Measurements from ENCODE around the gene RTN1.

DNA sequence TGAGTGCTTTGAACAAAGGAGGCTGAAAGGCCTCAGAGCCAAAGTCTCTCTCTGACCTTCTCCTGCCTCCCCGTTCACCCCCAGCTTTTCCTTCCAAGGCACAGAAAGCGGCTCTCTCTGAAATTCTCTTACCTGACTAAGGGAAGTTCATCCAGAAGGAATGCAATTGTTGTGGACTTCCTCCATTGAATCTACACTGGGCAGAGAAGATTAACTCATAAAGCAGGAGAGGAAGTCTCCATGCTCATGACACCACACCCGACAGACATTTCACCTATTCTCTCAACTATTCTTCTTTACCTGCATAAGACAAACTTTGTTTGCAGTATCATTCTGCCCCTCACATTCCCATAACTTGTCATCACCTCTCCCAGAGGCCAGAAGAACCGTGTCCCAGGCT is 164.7 kb downstream of the RTN1 start:
- TF ChIP-seq POLR2A (IDR thresholded peaks at IDR 0.05; ENCODE audit: low read length), result no peak
- TF ChIP-seq GATA1 (IDR thresholded peaks at IDR 0.05; ENCODE audit: low read depth, low read length), result no peak

Data from erythroblast (primary cell).